GM18861 (cell line): Measurements from ENCODE around the gene HDAC4.

Experiments
- ATAC-seq: cut with Tn5 transposase; IDR thresholded peaks from one replicate; pipeline ENCODE4 v1.9.1; 2021; ENCODE audit not compliant: unreplicated experiment

The HDAC4 gene

DNA sequence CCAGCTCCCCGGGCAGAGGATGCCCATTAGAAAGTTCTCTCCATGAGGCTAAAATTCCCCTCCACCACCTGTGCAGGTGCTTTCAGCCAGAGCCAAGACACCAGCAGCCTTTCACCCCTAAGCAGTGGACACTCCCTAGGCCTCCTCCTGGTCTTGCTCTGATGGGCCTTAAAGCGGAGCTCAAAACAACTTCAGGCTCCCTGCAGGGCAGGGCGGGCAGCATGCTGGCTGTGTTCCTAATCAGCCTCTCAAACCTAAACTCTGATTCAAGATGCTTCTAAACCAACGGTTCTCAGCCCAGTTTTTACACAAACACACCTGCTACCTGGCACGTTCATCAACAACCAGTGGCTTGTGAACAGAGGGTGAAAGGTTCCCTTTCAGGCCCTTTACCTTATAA, 298.6 kb downstream of the HDAC4 start:
- ATAC-seq = no peak

DNA sequence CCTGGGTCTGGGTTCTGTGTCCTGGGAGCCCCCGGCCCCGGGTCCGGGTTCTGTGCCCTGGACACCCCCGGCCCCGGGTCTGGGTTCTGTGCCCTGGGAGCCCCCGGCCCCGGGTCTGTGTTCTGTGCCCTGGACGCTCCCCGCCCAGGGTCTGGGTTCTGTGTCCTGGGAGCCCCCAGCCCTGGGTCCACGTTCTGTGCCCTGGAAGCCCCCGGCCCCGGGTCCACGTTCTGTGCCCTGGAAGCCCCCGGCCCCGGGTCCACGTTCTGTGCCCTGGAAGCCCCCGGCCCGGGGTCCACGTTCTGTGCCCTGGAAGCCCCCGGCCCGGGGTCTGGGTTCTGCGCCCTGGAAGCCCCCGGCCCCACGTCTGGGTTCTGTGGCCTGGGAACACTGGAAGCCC, 299.0 kb downstream of the HDAC4 start:
- no peak for ATAC-seq

DNA sequence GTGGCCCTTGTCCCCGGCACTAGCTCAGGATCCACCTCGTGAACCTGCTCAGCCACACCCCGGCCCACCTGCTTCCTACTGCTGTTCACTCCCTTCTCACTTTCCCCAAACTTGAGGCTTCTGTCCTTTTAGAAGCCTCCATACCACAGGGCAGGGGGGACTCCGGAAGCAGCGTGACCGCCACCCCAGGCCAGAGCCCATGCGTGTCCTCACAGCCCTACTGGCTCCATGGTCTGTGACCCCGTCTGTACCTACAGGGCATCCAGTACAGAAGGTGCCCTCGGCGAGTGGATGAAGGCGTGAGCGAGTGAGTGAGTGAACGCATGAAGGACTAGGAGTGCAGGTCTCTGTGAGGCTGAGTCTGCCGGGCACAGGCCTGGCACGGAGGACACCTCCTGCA, 299.7 kb downstream of the HDAC4 start:
- no peak for ATAC-seq

DNA sequence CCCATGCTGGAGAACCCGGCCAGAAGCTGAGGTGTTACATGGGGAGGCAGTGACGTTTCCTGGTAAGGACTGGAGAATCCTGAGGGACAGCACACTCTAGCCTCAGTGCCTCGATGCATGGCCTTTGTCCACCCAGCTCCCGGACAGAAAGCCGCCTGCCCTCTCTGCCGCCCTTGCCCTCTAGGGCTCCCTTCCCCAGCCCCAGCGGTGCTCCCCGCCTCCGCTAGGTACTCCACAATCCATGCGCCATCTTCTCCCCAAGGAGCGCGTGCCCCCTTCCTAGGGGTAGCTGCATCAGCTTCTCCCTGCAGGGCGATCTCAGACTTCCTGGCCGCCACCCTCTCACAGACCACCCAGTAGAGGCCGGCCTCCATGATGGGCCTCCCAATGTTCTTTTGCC, 301.3 kb downstream of the HDAC4 start:
- no peak for ATAC-seq

DNA sequence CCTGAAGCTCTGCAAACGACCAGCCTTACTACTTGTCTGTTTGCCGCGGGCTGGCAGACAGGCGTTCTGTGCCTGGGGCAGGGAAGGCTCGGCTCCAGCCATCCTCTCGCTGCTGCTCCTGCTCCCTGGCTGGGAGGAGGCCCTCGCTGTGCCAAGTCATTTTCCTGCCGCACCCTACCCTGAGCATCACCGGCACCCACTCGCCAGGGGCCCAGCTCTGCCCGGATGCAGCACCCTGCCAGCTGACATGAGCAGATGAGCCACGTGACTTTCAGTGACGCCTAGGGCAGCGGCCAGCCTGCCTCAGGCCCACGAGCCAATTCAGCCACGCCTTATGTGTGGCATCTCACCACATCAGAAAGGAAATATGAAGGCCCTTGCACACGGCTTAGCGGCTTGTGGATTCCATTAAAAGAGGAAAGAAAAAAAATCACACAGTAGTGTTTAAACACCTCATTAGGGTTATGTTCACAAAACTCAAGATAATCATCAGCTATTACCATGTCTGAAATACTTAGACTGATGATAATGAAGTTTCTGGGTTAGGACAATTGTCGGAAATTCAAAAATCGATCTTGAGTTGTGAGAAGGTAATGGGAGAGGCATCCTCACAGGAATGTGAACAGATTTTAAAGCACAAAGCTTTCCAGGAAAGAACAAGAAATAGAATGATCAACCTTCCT, 302.4 kb downstream of the HDAC4 start:
- no peak for ATAC-seq

DNA sequence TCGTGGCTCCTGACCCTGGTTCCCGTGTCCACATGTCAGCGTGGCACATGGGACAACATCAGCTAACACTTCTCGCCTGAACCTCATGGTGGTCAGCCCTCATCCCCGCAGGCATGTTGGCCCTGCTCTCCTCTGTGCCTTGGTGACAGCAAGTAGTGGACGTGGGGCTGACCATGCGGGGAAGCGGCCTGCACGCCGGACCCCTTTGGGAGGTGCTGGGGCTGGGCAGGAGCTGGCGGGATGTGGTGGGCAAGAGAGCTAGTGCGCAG, 303.5 kb downstream of the HDAC4 start:
- no peak for ATAC-seq

DNA sequence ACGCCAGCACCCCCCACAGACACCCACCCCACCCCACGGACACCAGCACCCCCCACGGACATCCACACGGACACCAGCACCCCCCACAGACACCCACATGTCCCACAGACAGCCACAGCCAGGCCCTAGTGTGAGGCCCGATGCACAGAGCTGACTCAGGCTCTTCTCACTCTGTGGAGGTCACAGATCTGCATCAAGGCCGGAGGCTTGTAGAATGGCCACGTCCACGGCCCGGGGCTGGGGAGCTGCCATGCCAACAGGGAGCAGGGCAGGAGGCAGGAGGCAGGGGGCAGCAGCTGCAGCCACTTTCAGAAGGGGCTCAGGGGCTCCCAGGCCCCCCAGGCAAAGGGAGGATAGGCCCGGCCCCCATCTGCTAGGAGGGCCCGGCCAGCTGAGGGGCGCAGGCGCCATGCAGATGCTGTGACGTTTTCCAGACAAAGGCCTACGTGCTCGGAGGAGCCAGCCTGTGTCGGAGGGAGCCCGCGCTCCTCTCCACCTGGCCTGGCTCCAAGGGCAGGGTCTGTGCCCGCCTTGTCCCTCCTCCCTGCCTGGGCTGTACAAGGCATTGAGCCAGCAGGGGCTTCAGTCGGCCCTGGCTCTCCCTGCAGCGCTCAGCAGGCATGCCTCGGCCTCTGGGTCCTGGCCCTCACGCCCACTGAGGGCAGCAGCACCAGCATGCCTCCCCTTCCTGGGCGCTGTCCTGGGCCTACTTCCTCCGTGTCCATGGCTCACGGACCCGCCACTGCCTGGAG, 304.0 kb downstream of the HDAC4 start:
- ATAC-seq = no peak

DNA sequence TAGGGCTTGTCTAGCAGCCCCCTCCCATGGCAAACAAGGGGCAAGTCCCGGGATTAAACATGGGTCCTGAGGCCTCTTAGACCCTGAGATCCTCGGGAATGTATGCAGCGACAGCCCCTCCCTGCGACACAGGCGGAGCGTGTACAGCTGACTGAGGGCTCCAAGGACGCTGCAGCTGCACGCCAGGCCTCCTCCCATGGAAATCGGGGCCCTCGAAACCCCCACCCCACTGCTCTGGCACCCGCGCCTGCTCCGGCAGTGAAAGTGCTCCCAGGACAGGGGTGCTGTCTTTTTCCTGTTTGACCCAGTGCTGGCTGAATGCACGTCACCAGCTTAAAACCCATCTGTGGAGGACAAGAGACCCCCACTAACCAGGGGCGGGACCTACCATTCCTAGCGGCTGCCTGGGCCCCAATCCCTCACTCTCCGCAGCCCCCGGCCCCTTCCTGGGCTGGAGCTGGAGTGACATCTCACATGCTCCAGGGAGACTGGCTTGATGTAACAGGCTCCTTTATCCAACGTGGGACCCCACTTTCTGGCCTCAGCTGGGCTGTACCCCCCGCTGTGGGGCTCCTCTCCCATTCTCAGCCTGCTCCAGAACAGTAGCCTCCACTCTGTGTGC, 305.2 kb downstream of the HDAC4 start:
- ATAC-seq = no peak

DNA sequence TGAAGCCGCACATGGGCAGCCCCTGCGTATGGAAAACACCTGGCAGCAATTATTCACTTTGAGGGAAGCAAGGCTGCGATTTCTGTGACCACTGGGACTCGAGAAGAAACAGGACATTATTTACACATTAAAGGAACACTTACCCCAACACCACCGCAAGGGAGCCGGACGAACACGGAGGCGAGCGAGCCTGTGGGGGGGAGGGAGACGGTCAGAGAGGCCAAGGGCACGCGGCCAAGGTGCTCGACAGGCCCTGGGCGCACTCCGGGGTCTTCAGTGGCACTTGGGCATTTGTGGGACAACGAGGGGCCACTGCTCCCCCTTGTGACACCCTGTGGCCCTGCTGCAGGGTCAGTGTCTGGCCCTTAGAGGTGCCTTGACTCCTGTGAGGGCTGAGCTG, 306.0 kb downstream of the HDAC4 start:
- no peak for ATAC-seq

DNA sequence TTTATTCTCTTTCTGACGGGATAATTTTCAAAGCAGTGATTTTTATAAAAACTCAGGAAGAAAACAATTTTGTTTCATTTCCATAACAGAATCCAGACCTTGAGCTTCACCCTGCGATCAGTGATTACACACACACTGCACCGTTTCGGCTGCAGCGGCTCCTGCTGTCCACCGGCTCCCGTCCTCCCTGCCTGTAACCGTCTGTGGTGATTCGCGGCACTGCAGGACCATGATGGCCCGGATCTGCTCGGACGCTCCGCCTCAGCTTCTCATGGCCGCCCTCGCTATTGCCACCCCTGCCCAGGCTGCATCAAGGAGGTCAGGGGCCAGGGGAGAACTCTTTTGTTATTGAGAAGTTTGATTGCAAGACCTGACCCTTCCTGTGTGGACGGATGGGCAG, 306.9 kb downstream of the HDAC4 start:
- no peak for ATAC-seq

DNA sequence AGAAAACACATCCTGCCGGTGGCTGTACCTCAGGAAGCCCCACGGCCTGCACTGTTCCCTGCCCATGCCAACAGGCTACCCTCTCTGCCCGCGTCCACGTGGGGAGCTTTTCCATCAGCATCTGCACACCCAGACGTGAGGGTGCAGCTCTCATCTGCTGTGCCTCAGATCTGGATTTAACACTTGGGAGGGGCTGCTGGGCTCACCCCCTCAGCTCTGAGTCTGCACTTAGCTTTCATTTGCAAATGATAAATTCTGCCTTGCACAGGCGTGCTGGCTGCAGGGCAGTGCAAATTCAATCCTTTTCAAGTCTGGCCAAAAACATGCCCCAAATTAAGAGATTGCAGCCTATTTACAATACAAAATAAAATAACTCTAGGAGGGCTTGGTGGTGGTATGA, 307.3 kb downstream of the HDAC4 start:
- no peak for ATAC-seq

DNA sequence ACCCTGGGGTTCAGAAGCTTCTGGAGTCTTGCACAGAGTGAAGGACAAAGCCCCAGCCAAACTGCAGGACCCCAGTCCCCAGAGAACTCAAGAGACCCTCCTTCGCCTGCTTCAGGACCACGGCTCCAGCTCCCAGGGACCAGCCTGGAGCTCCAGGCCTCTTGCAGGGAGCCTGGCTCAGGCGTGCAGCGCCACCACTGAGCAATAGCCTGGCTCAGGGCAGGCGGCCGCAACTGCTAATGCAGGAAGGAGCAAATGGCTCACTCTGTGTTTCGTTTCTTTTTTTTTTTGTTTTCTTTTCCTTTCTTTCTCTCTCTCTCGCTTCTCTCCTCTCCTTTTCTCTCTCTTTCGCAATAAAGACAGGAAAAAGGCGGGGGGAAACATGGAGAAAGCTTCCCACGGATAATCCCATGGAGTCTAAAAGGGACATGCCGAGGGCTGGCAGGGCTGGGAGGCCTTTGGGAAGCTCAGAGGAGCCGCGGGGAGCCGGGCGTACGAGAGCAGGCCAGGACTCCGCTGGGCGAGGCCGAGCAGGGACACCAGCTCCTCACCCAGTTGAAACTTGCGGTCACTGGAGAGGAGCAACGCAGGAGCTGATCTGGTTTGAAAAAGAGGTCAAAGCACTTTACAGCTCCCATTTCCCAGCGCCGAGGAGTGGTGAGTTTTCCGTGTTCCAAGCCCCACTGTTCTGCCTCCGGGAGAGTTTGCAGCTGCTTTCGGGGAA, 308.1 kb downstream of the HDAC4 start:
- ATAC-seq = no peak

DNA sequence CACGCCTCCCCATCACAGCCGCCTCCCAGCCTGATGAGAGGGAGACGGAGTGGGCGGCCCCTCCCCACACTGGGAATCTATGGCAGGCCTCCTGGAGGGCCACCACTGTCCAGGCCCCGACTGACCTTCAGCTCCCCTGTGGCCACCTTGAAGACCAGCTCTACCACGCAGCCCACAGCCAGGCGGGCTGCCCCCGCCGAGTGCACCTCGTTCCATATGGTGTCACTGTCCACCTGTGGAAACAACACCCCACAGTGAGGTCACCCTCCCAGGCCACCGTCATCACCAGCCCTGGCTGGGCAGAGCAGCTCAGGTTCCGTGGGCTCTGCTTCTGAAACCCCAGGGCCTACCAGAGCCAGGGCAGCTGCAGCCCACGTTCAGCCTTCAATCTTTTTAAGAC, 310.9 kb downstream of the HDAC4 start:
- no peak for ATAC-seq

DNA sequence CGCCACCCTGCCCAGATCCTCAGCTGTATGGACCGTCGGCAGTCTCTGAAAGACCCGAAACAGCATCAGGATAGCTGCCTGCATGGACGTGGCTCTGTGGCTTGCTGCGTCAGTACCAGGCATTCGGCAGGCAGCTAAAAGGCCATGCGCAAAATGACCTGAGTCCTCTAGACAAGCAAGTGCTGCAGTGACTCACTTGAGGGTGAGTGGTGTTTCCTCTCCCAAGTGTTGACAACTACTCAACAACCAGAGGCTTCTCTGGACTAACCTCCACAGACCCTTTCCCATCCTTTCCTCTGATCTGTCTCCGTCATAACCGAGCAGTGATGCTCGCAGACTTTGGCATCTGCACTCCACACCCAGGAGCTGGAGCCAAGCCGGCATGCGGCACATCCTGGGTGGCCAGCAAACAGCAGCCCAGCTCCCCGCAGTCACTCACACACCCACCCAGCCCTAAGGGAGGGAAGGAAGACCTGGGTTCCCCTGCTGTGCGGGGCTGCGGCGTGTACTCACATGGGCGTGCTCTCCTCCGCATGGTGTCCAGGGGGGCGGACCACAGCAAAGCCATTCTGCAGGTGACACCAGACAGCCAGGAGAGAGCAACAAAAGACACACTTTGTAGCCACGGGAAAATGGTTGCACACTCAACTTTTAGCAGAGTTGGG, 313.6 kb downstream of the HDAC4 start:
- no peak for ATAC-seq

DNA sequence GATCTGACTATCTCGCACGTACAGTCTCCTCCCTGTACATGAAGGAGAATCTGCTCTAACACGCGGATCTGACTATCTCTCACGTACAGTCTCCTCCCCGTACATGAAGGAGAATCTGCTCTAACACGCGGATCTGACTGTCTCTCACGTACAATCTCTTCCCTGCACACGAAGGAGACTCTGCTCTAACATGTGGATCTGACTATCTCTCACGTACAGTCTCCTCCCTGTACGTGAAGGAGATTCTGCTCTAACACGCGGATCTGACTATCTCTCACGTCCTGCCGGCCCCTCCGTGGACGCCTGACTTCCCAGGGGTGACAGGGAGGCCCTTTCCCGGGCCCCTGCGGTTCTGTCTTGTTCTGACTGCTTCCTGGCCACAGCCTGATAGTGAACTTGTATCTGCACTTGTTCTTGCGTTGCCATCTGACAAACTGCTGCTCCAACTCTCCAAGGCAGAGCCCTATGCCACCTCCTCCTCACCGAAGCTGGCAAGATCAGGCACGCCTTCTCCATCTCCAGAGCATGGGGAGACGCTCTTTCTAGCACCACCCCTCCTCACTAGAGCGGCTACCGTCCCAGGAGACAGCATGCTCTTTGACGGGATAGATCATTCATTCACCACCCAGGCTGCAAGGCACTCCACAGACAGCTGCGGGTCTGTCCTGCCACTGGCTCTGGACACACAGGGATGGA, 314.3 kb downstream of the HDAC4 start:
- no peak for ATAC-seq

DNA sequence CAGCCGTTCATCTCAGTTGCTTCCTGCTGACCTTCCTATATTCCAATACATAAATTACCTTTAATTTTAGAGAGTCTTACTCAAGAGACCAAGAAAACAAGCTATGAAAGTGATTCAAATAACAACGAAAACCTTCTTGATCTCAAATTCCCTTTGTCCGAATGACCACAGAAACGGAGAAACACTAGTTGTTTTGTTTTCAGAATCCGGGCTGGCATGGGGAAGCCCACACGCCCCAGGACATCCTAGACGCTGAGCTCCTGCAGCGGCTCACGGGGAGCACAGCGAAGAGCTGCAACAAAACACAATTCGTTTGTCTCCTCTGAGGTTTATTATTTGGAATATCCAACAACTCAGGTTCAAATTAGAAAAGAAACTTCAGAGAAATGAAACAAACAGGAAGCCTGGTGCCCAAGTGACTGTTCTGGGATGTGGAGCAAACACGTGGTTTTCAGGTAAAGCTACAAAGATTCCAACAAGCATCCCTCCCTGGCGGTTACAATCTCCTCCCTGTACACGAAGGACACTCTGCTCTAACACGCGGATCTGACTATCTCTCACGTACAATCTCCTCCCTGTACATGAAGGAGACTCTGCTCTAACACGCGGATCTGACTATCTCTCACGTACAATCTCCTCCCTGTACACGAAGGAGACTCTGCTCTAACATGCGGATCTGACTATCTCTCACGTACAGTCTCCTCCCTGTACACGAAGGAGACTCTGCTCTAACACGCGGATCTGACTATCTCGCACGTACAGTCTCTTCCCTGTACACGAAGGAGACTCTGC, 315.4 kb downstream of the HDAC4 start:
- no peak for ATAC-seq

DNA sequence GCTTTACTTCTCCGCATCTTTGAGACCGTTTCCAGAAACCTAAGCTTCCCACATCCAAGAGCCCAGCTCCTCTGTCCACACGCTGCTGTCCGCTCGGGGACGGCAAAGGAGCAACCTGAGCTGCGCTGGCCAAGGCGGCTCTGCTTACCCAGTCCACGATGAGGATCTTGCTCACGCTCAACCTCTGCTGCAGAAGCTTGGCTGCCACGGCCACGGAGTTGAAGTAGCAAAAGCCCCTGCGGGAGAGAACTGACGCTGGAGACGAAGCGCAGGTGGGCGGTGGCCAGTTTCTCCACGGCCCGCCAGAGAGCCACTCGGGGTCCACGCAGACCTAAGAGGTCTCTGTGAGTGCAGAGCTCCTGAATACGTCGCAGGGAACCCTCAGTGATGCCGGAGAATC, 316.8 kb downstream of the HDAC4 start:
- no peak for ATAC-seq

DNA sequence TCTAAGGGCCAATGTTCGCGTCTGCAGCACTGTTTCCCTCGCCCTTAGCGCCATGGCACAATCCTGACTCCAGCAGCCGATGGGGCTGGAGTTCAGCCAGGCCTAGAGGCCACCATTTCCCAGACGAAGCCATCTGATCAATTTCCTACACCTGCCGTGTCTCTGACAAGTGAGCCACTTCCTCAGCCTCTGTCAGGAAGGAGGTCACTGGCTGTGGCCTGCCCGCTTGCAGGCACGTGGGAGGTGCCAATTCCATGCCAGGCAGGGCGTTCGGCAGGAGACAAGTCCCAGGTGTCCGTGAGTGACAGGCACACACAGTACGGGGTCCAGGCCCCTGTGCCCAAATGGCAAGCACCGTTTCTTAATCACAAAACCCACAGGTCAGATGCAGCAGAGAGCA, 318.4 kb downstream of the HDAC4 start:
- no peak for ATAC-seq

DNA sequence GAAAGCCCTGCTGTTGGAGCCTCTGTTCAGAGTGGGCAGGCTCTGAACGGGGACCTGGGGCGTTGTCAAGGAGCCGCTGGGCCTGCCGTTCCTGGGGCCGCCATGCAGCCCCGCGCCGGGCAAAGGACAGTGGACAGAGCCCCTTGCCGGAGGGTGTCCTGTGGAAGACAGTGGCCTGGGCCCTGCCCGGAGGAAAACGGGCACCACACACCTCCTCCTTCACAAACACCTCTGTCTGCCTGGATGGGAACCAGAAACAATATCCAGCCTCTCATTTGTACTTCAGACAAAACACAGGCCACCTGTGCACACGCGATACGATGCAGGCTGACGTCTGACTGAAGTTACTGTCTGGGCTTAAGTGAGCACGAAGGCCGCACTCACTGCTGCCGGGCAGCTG, 319.2 kb downstream of the HDAC4 start:
- no peak for ATAC-seq

DNA sequence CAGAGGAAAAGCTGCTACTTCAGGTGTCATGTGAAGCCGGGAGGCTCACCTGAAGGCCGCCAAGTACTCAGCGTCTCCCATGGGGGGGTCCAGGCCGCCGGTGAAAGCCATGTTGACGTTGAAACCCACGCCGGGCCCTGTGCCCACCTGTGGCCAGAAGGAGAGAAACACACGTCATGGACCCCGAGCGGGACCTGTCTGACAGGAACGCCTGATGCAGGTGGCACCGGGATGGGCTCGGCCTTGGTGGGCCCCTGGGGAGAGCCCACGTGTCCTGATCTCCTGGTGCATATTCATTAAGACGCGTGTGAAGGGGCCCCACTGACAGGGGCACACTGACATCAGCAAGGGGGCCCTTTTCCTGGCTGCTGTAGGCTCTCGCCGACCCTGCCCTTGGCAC, 319.8 kb downstream of the HDAC4 start:
- no peak for ATAC-seq
